Neural cell (in vitro differentiated cells): ENCODE data around the gene AKAP8L.
A peak's percentile ranks its signal among the peaks of the same experiment; 100 is the strongest.

Experiments
- EZH2 ChIP-seq: fragments of 200-600, 300-800 bp; shearing (Covaris generic), sonication (generic); IDR thresholded peaks from 2 replicates; pipeline ENCODE4 v1.6.1; 2014; ENCODE audit warnings: antibody characterized with exemption, low read length, borderline replicate concordance, mild to moderate bottlenecking; ENCODE audit not compliant: insufficient read depth, poor library complexity, severe bottlenecking
- MXI1 ChIP-seq: fragments of 450-650 bp; conservative IDR thresholded peaks from 2 replicates; pipeline ENCODE4 v1.6.1; 2014; ENCODE audit warnings: antibody characterized with exemption, mild to moderate bottlenecking; ENCODE audit not compliant: poor library complexity, severe bottlenecking
- POLR2AphosphoS5 ChIP-seq: IDR thresholded peaks from 2 replicates; pipeline ENCODE4 v1.6.1; 2012
- RAD21 ChIP-seq: fragments of 450-650 bp; conservative IDR thresholded peaks from 2 replicates; pipeline ENCODE4 v1.6.1; 2014; ENCODE audit warnings: antibody characterized with exemption, mild to moderate bottlenecking, moderate library complexity
- SMC3 ChIP-seq: fragments of 450-650 bp; conservative IDR thresholded peaks from 2 replicates; pipeline ENCODE4 v1.6.1; 2014; ENCODE audit warnings: antibody characterized with exemption, mild to moderate bottlenecking, moderate library complexity; ENCODE audit not compliant: poor library complexity
- TAF1 ChIP-seq: IDR thresholded peaks from 2 replicates; pipeline ENCODE4 v1.6.1; 2012; ENCODE audit warnings: low read depth
- TF ChIP-seq, protein P1 (sequence below): fragments of 450-650 bp; IDR thresholded peaks from 2 replicates; pipeline ENCODE4 v1.5.1; 2014; ENCODE audit warnings: antibody characterized with exemption, mild to moderate bottlenecking, moderate library complexity; ENCODE audit not compliant: poor library complexity, severe bottlenecking

DNA sequence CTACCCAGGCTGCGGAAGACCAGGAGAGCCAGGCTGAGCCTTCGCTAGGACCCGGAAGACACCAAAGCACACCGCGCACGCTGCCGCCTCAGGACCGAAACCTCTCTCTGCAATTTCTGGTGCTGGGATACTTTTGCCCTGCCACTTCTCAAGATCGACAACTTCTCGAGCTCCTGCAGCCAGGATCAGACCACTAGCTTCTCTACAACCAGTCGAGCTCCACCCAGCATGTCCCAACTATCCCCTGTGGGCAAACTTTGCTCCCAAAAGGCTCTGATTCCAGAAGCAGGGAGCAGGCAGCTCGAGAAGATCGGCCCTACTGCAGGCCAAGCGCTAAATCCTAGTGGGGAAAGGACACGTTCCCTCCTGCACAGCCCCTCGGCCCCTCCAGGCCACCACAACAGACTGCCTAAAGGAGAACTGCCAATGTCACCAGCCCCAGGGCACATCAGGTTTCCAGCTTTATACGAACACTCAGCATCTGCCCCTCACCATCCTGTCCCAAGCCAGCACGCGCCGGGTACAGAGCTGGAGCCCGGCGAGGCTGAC, 40.2 kb downstream of the AKAP8L start:
- TF ChIP-seq, protein P1, sequence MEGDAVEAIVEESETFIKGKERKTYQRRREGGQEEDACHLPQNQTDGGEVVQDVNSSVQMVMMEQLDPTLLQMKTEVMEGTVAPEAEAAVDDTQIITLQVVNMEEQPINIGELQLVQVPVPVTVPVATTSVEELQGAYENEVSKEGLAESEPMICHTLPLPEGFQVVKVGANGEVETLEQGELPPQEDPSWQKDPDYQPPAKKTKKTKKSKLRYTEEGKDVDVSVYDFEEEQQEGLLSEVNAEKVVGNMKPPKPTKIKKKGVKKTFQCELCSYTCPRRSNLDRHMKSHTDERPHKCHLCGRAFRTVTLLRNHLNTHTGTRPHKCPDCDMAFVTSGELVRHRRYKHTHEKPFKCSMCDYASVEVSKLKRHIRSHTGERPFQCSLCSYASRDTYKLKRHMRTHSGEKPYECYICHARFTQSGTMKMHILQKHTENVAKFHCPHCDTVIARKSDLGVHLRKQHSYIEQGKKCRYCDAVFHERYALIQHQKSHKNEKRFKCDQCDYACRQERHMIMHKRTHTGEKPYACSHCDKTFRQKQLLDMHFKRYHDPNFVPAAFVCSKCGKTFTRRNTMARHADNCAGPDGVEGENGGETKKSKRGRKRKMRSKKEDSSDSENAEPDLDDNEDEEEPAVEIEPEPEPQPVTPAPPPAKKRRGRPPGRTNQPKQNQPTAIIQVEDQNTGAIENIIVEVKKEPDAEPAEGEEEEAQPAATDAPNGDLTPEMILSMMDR, result no peak
- TF ChIP-seq MXI1 (peak; percentile 52), POLR2AphosphoS5 (peak; percentile 1), TAF1 (no peak), EZH2 (no peak), RAD21 (no peak), SMC3 (no peak)
